Panc1 (cell line): Measurements from ENCODE around the gene ZNF619.

Source experiments
- POLR2AphosphoS5 ChIP-seq: IDR thresholded peaks from 2 replicates; pipeline ENCODE4 v1.6.1; 2012; ENCODE audit warnings: mild to moderate bottlenecking, low read depth, low read length, moderate library complexity
- SIN3A ChIP-seq: IDR thresholded peaks from 2 replicates; pipeline ENCODE4 v1.6.1; 2012; ENCODE audit warnings: low read depth, mild to moderate bottlenecking, low read length, moderate library complexity, borderline replicate concordance; ENCODE audit not compliant: insufficient read depth
- TCF7L2 ChIP-seq: IDR thresholded peaks from 2 replicates; pipeline ENCODE4 v1.6.1; 2011; ENCODE audit warnings: mild to moderate bottlenecking, low read depth, low read length, inconsistent platforms
- TF ChIP-seq, protein P1 (sequence below): fragments of 450-650 bp; IDR thresholded peaks from 2 replicates; pipeline ENCODE4 v1.5.1; 2017; ENCODE audit warnings: mild to moderate bottlenecking
- TF ChIP-seq, protein P2 (sequence below), 2 experiments: IDR thresholded peaks; 2 replicates each; pipeline ENCODE4 v1.6.1; 2011 to 2012; ENCODE audit warnings: low read depth in 2 of 2, control low read depth in 1 of 2, low read length in 1 of 2, mild to moderate bottlenecking in 1 of 2, moderate library complexity in 1 of 2; ENCODE audit not compliant: insufficient read depth in 1 of 2

DNA sequence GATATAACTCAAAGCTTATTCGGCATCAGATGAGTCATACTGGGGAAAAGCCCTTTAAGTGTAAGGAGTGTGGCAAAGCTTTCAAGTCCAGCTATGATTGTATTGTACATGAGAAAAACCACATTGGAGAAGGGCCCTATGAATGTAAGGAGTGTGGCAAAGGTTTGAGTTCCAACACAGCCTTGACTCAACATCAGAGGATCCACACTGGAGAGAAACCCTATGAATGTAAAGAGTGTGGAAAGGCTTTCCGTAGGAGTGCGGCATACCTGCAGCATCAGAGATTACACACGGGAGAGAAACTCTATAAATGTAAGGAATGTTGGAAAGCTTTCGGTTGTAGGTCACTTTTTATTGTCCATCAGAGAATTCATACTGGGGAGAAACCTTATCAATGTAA lies 55.3 kb downstream of the ZNF619 start:
- TF ChIP-seq, protein P1, sequence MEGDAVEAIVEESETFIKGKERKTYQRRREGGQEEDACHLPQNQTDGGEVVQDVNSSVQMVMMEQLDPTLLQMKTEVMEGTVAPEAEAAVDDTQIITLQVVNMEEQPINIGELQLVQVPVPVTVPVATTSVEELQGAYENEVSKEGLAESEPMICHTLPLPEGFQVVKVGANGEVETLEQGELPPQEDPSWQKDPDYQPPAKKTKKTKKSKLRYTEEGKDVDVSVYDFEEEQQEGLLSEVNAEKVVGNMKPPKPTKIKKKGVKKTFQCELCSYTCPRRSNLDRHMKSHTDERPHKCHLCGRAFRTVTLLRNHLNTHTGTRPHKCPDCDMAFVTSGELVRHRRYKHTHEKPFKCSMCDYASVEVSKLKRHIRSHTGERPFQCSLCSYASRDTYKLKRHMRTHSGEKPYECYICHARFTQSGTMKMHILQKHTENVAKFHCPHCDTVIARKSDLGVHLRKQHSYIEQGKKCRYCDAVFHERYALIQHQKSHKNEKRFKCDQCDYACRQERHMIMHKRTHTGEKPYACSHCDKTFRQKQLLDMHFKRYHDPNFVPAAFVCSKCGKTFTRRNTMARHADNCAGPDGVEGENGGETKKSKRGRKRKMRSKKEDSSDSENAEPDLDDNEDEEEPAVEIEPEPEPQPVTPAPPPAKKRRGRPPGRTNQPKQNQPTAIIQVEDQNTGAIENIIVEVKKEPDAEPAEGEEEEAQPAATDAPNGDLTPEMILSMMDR, result no peak
- no peak for TF ChIP-seq SIN3A
- no peak for TF ChIP-seq TCF7L2
- TF ChIP-seq POLR2AphosphoS5, result no peak
- TF ChIP-seq, protein P2, sequence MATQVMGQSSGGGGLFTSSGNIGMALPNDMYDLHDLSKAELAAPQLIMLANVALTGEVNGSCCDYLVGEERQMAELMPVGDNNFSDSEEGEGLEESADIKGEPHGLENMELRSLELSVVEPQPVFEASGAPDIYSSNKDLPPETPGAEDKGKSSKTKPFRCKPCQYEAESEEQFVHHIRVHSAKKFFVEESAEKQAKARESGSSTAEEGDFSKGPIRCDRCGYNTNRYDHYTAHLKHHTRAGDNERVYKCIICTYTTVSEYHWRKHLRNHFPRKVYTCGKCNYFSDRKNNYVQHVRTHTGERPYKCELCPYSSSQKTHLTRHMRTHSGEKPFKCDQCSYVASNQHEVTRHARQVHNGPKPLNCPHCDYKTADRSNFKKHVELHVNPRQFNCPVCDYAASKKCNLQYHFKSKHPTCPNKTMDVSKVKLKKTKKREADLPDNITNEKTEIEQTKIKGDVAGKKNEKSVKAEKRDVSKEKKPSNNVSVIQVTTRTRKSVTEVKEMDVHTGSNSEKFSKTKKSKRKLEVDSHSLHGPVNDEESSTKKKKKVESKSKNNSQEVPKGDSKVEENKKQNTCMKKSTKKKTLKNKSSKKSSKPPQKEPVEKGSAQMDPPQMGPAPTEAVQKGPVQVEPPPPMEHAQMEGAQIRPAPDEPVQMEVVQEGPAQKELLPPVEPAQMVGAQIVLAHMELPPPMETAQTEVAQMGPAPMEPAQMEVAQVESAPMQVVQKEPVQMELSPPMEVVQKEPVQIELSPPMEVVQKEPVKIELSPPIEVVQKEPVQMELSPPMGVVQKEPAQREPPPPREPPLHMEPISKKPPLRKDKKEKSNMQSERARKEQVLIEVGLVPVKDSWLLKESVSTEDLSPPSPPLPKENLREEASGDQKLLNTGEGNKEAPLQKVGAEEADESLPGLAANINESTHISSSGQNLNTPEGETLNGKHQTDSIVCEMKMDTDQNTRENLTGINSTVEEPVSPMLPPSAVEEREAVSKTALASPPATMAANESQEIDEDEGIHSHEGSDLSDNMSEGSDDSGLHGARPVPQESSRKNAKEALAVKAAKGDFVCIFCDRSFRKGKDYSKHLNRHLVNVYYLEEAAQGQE (IDR thresholded peaks at IDR 0.05; ENCODE audit: insufficient read depth in 1 of 2, low read depth in 2 of 2, low read length in 1 of 2), result no peak
